ENCODE results near the gene EPYC. TPM values are rescaled to one million over a fixed set of nuclear protein-coding genes. Genes with fewer than 3 reads are reported as not detected.

The EPYC gene
- total RNA-seq, 1 experiment from 2014 or later: not detected

- intact Hi-C loops (cut with micrococcal nuclease; ENCODE audit: unreplicated experiment): no loop called here
- no peaks in the 10 kb centered on the region for H3K4me1 ChIP-seq (ENCODE audit: insufficient read depth, low read length, poor library complexity, severe bottlenecking)
- H3K27ac ChIP-seq (ENCODE audit: low read depth, low read length, poor library complexity, severe bottlenecking): no peak overlapping the region
- BruUV-seq (replicated peaks): no TSS peak
- no peak for DNase-seq (ENCODE audit: low spot score)
- no peak overlapping the region for H3K4me3 ChIP-seq (ENCODE audit: low read depth, low read length, poor library complexity, severe bottlenecking)
- no peaks in the 10 kb centered on the region for H3K27me3 ChIP-seq (replicated peaks; ENCODE audit: insufficient read depth, low read depth, low read length, poor library complexity)
- CTCF ChIA-PET: no interaction called here
- POLR2A ChIA-PET (ENCODE audit: low non-redundant PET): no interaction called here
- H3K9me3 ChIP-seq (ENCODE audit: low read depth, low read length, poor library complexity, severe bottlenecking): no peaks in the 10 kb centered on the region
- TF ChIP-seq CTCF (conservative IDR thresholded peaks at IDR 0.05; ENCODE audit: low read depth, low read length) (no peak), EZH2 (IDR thresholded peaks at IDR 0.05; ENCODE audit: borderline replicate concordance, low read depth, low read length, poor library complexity, severe bottlenecking) (no peak)
- no peaks in the 10 kb centered on the region for H3K36me3 ChIP-seq (ENCODE audit: insufficient read depth, low read length, poor library complexity, severe bottlenecking)
Observed at GRCh38 chr12:90925562-90925961, 79.2 kb downstream of the EPYC start.

DNA sequence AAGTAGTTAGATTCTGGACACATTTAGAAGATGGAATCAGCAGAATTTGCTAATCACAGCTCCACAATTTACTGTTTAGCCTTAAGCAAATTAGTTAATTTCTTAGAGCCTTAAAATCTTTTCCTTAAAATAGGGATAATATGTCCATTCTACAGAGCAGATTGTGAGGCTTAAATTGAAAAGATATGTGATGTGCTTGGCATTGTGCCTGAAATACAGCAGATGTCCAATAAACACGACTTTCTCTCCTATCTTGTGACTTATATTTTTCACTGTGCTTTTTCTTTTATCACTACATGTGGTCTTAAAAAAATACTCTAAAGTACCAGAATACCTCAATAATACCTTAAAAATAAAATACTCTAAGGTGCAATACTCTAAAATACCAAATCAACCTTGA is 80.4 kb downstream of the EPYC start:
- POLR2A ChIA-PET (ENCODE audit: low non-redundant PET): no interaction called here
- no peak for DNase-seq (ENCODE audit: low spot score)
- CTCF ChIA-PET: no interaction called here
- BruUV-seq (replicated peaks): no TSS peak
- Histone ChIP-seq H3K9me3 (ENCODE audit: low read depth, low read length, poor library complexity, severe bottlenecking) (no peaks in the 10 kb centered on the region), H3K4me3 (ENCODE audit: low read depth, low read length, poor library complexity, severe bottlenecking) (no peak overlapping the region), H3K4me1 (ENCODE audit: insufficient read depth, low read length, poor library complexity, severe bottlenecking) (no peaks in the 10 kb centered on the region), H3K36me3 (ENCODE audit: insufficient read depth, low read length, poor library complexity, severe bottlenecking) (no peaks in the 10 kb centered on the region), H3K27me3 (replicated peaks; ENCODE audit: insufficient read depth, low read depth, low read length, poor library complexity) (no peaks in the 10 kb centered on the region), H3K27ac (ENCODE audit: low read depth, low read length, poor library complexity, severe bottlenecking) (no peak overlapping the region)
- no peak for TF ChIP-seq EZH2 (IDR thresholded peaks at IDR 0.05; ENCODE audit: borderline replicate concordance, low read depth, low read length, poor library complexity, severe bottlenecking)
- no peak for TF ChIP-seq CTCF (conservative IDR thresholded peaks at IDR 0.05; ENCODE audit: low read depth, low read length)
- intact Hi-C loops (cut with micrococcal nuclease; ENCODE audit: unreplicated experiment): no loop called here

DNA sequence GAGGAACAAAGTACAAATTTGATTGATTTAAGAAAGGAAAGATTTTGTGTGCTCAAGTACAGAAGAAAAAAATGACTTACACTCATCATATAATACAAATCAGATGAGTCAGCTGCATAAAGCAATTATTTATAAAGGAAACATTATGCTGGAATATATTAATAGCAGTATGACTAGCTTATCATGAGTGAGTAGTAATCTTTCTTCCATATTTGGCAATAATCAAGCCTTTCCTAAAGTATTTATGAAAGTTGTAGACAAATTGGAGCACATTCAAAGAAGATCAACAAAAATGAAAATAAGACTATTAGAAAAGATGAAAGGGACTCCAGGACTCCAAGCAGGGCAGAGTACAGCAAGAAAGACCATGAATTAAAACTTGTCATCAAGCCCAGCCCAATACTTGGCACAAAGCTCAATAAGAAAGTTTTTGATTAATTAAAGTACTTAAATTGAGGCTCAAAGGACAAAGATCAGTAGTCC is 82.6 kb downstream of the EPYC start:
- no peak for DNase-seq (ENCODE audit: low spot score)

More for the DNA sequence above, 82.6 kb downstream of the EPYC start:
- H3K9me3 ChIP-seq (ENCODE audit: low read depth, low read length, poor library complexity, severe bottlenecking): no peaks in the 10 kb centered on the region
- CTCF ChIA-PET: no interaction called here
- no peaks in the 10 kb centered on the region for H3K27me3 ChIP-seq (replicated peaks; ENCODE audit: insufficient read depth, low read depth, low read length, poor library complexity)
- no TSS peak for BruUV-seq (replicated peaks)
- no peak for TF ChIP-seq EZH2 (IDR thresholded peaks at IDR 0.05; ENCODE audit: borderline replicate concordance, low read depth, low read length, poor library complexity, severe bottlenecking)
- no peak for TF ChIP-seq CTCF (conservative IDR thresholded peaks at IDR 0.05; ENCODE audit: low read depth, low read length)
- intact Hi-C loops (cut with micrococcal nuclease; ENCODE audit: unreplicated experiment): no loop called here
- no peaks in the 10 kb centered on the region for H3K36me3 ChIP-seq (ENCODE audit: insufficient read depth, low read length, poor library complexity, severe bottlenecking)
- H3K4me3 ChIP-seq (ENCODE audit: low read depth, low read length, poor library complexity, severe bottlenecking): no peak overlapping the region
- H3K27ac ChIP-seq (ENCODE audit: low read depth, low read length, poor library complexity, severe bottlenecking): no peak overlapping the region
- POLR2A ChIA-PET (ENCODE audit: low non-redundant PET): no interaction called here
- no peaks in the 10 kb centered on the region for H3K4me1 ChIP-seq (ENCODE audit: insufficient read depth, low read length, poor library complexity, severe bottlenecking)
